ENCODE results near the gene MBLAC1.
A peak's percentile ranks its signal among the peaks of the same experiment; 100 is the strongest.

The MBLAC1 gene

DNA sequence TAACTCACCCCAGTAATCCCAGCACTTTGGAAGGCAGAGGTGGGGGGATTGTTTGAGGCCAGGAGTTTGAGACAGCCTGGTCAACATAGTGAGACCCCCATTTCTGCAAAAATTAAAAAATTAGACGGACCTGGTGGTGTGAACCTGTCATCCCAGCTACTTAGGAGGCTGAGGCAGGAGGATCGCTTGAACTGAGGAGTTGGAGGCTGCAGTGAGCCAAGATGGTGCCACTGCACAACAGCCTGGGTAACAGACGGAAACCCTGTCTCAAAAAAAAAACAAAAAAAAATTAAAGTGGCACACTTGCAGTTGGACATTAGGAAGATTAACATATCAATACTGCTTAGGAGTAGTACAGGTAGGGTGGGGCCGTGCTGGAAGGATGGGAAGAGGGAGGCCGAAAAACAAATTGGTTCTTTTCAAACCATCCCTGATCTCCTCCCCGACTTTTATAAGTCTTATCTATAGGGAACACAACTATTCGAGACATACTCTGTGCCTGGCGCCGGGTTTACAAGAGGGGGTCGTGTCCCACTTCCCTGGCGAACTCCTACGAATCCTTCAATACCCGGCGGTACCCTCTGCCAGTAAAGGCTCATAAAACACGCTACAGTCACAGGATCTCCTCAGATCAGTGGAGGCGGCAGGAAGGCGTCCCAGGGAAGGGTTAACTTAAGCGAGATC is 8.2 kb upstream of the MBLAC1 start:
- peak overlapping the region; percentile 80 for H3K27ac ChIP-seq (ENCODE audit: low read depth, low read length)
- no peaks in the 10 kb centered on the region for H3K27me3 ChIP-seq (ENCODE audit: control insufficient read depth in 1 of 2, insufficient read depth in 2 of 2, low read length in 2 of 2)
- peaks cover 19% of the 10 kb centered on the region for H3K36me3 ChIP-seq (ENCODE audit: insufficient read depth, low read length)
- H3K9ac ChIP-seq (ENCODE audit: low read length): peak overlapping the region; percentile 59
- no peaks in the 10 kb centered on the region for H3K9me3 ChIP-seq (ENCODE audit: low read length)
- H3K4me3 ChIP-seq (ENCODE audit: low read depth in 1 of 2, low read length in 2 of 2): peak overlapping the region; percentile 75 to 97
- H3K4me1 ChIP-seq (ENCODE audit: insufficient read depth, low read length): peaks cover 16% of the 10 kb centered on the region

- no peaks in the 10 kb centered on the region for H3K9me3 ChIP-seq (ENCODE audit: low read length)
- H3K36me3 ChIP-seq (ENCODE audit: insufficient read depth, low read length): peaks cover 17% of the 10 kb centered on the region
- H3K9ac ChIP-seq (ENCODE audit: low read length): peak within 1 kb of the TSS; percentile 59
- peak within 1 kb of the TSS; percentile 75 to 97 for H3K4me3 ChIP-seq (ENCODE audit: low read depth in 1 of 2, low read length in 2 of 2)
- peak within 1 kb of the TSS; percentile 80 for H3K27ac ChIP-seq (ENCODE audit: low read depth, low read length)
- H3K27me3 ChIP-seq (ENCODE audit: control insufficient read depth in 1 of 2, insufficient read depth in 2 of 2, low read length in 2 of 2): no peaks in the 10 kb centered on the region
- H3K4me1 ChIP-seq (ENCODE audit: insufficient read depth, low read length): peaks cover 16% of the 10 kb centered on the region
Observed at GRCh38 chr7:100119072-100119969, 7.4 kb upstream of the MBLAC1 start, which contains the start of the genes CNPY4 and TAF6. TSS of gene CNPY4 (plus strand) at chr7:100119634. CDS start at chr7:100119745, 111 bp downstream. TSS of gene TAF6 (minus strand) at chr7:100119358. CDS start at chr7:100114209, 5,149 bp downstream.

GRCh38 chr7:100119970-100120732 is 6.6 kb upstream of the MBLAC1 start:
- Histone ChIP-seq H3K9ac (ENCODE audit: low read length) (peak overlapping the region; percentile 25), H3K9me3 (ENCODE audit: low read length) (no peaks in the 10 kb centered on the region), H3K4me1 (ENCODE audit: insufficient read depth, low read length) (peaks cover 16% of the 10 kb centered on the region), H3K27me3 (ENCODE audit: control insufficient read depth in 1 of 2, insufficient read depth in 2 of 2, low read length in 2 of 2) (no peaks in the 10 kb centered on the region), H3K36me3 (ENCODE audit: insufficient read depth, low read length) (peaks cover 20% of the 10 kb centered on the region), H3K27ac (ENCODE audit: low read depth, low read length) (peak overlapping the region; percentile 80), H3K4me3 (ENCODE audit: low read depth in 1 of 2, low read length in 2 of 2) (peak overlapping the region; percentile 75 to 97)

GRCh38 chr7:100120733-100121036 is 6.1 kb upstream of the MBLAC1 start:
- no peak overlapping the region for H3K27ac ChIP-seq (ENCODE audit: low read depth, low read length)
- peak overlapping the region in 1 of 2 donors; percentile 97 for H3K4me3 ChIP-seq (ENCODE audit: low read depth in 1 of 2, low read length in 2 of 2)
- peaks cover 16% of the 10 kb centered on the region for H3K4me1 ChIP-seq (ENCODE audit: insufficient read depth, low read length)
- no peaks in the 10 kb centered on the region for H3K27me3 ChIP-seq (ENCODE audit: control insufficient read depth in 1 of 2, insufficient read depth in 2 of 2, low read length in 2 of 2)
- H3K9ac ChIP-seq (ENCODE audit: low read length): peak overlapping the region; percentile 16
- peaks cover 22% of the 10 kb centered on the region for H3K36me3 ChIP-seq (ENCODE audit: insufficient read depth, low read length)
- H3K9me3 ChIP-seq (ENCODE audit: low read length): no peaks in the 10 kb centered on the region

GRCh38 chr7:100122067-100122466 is 4.7 kb upstream of the MBLAC1 start:
- Histone ChIP-seq H3K27me3 (ENCODE audit: control insufficient read depth in 1 of 2, insufficient read depth in 2 of 2, low read length in 2 of 2) (no peaks in the 10 kb centered on the region), H3K9ac (ENCODE audit: low read length) (no peak overlapping the region), H3K27ac (ENCODE audit: low read depth, low read length) (no peak overlapping the region), H3K4me3 (ENCODE audit: low read depth in 1 of 2, low read length in 2 of 2) (no peak overlapping the region), H3K4me1 (ENCODE audit: insufficient read depth, low read length) (peaks cover 16% of the 10 kb centered on the region), H3K36me3 (ENCODE audit: insufficient read depth, low read length) (peaks cover 22% of the 10 kb centered on the region), H3K9me3 (ENCODE audit: low read length) (no peaks in the 10 kb centered on the region)

GRCh38 chr7:100122568-100122967 is 4.2 kb upstream of the MBLAC1 start:
- peaks cover 22% of the 10 kb centered on the region for H3K36me3 ChIP-seq (ENCODE audit: insufficient read depth, low read length)
- no peak overlapping the region for H3K9ac ChIP-seq (ENCODE audit: low read length)
- no peak overlapping the region for H3K4me3 ChIP-seq (ENCODE audit: low read depth in 1 of 2, low read length in 2 of 2)
- H3K9me3 ChIP-seq (ENCODE audit: low read length): no peaks in the 10 kb centered on the region
- H3K4me1 ChIP-seq (ENCODE audit: insufficient read depth, low read length): peaks cover 16% of the 10 kb centered on the region
- no peak overlapping the region for H3K27ac ChIP-seq (ENCODE audit: low read depth, low read length)
- no peaks in the 10 kb centered on the region for H3K27me3 ChIP-seq (ENCODE audit: control insufficient read depth in 1 of 2, insufficient read depth in 2 of 2, low read length in 2 of 2)

- Histone ChIP-seq H3K27me3 (ENCODE audit: control insufficient read depth in 1 of 2, insufficient read depth in 2 of 2, low read length in 2 of 2) (no peaks in the 10 kb centered on the region), H3K4me3 (ENCODE audit: low read depth in 1 of 2, low read length in 2 of 2) (no peak overlapping the region), H3K4me1 (ENCODE audit: insufficient read depth, low read length) (peaks cover 16% of the 10 kb centered on the region), H3K9ac (ENCODE audit: low read length) (no peak overlapping the region), H3K9me3 (ENCODE audit: low read length) (no peaks in the 10 kb centered on the region), H3K27ac (ENCODE audit: low read depth, low read length) (no peak overlapping the region), H3K36me3 (ENCODE audit: insufficient read depth, low read length) (peaks cover 22% of the 10 kb centered on the region)
Observed at GRCh38 chr7:100124301-100125230, 2.2 kb upstream of the MBLAC1 start.

DNA sequence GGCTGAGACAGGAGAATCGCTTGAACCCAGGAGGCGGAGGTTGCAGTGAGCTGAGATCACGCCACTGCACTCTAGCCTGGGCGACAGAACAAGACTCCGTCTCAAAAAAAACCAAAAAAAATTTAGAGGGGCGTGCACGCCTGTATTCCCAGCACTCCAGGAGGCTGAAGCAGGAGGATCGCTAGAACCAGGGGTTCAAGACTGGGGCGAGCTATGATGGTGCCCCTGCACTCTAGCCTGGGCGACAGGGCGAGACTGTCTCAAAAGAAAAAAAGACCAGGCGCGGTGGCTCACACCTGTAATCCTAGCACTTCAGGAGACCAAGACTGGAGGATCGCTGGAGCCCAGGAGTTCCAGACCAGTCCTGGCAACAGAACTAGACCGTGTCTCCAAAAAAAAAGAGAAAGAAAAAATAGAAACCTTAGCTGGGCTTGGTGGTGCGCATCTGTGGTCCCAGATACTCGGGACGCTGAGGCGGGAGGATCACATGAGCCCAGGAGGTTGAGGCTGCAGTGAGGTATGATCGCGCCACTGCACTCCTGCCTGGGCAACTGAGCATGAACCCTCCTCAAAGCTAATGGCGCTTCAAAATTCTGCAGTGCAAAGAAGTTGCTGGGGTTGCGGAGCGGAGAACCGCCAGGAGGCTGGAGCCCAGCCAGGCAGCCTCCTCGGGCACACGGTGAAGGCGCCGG is 382 bp upstream of the MBLAC1 start:
- peak overlapping the region; percentile 92 to 94 for H3K4me3 ChIP-seq (ENCODE audit: low read depth in 1 of 2, low read length in 2 of 2)
- peaks cover 22% of the 10 kb centered on the region for H3K36me3 ChIP-seq (ENCODE audit: insufficient read depth, low read length)
- peak overlapping the region; percentile 93 for H3K9ac ChIP-seq (ENCODE audit: low read length)
- no peaks in the 10 kb centered on the region for H3K9me3 ChIP-seq (ENCODE audit: low read length)
- peak overlapping the region; percentile 98 for H3K27ac ChIP-seq (ENCODE audit: low read depth, low read length)
- peaks cover 14% of the 10 kb centered on the region for H3K4me1 ChIP-seq (ENCODE audit: insufficient read depth, low read length)
- H3K27me3 ChIP-seq (ENCODE audit: control insufficient read depth in 1 of 2, insufficient read depth in 2 of 2, low read length in 2 of 2): no peaks in the 10 kb centered on the region

- Histone ChIP-seq H3K4me1 (ENCODE audit: insufficient read depth, low read length) (peaks cover 19% of the 10 kb centered on the region), H3K9me3 (ENCODE audit: low read length) (no peaks in the 10 kb centered on the region), H3K4me3 (ENCODE audit: low read depth in 1 of 2, low read length in 2 of 2) (peak overlapping the region; percentile 92 to 94), H3K36me3 (ENCODE audit: insufficient read depth, low read length) (peaks cover 11% of the 10 kb centered on the region), H3K27ac (ENCODE audit: low read depth, low read length) (peak overlapping the region; percentile 98), H3K9ac (ENCODE audit: low read length) (peak overlapping the region; percentile 93), H3K27me3 (ENCODE audit: control insufficient read depth in 1 of 2, insufficient read depth in 2 of 2, low read length in 2 of 2) (no peaks in the 10 kb centered on the region)
Observed at GRCh38 chr7:100127866-100128636, 1.3 kb downstream of the MBLAC1 start.

DNA sequence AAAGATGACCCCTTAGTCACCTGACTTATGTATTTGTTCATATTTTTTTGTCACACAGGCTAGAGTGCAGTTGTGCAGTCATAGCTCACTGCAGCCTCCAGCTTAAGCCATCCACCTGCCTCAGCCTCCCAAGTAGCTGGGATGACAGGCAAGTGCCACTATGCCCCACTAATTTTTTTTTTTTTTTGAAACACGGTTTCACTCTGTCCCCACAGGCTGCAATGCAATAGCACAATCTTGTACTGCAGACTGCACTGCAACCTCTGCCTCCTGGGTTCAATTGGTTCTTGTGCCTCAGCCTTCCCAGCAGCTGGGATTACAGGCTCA is 1.8 kb downstream of the MBLAC1 start:
- Histone ChIP-seq H3K9me3 (ENCODE audit: low read length) (no peaks in the 10 kb centered on the region), H3K9ac (ENCODE audit: low read length) (no peak overlapping the region), H3K36me3 (ENCODE audit: insufficient read depth, low read length) (peaks cover 10% of the 10 kb centered on the region), H3K27ac (ENCODE audit: low read depth, low read length) (peak overlapping the region; percentile 7), H3K4me1 (ENCODE audit: insufficient read depth, low read length) (peaks cover 19% of the 10 kb centered on the region), H3K27me3 (ENCODE audit: control insufficient read depth in 1 of 2, insufficient read depth in 2 of 2, low read length in 2 of 2) (no peaks in the 10 kb centered on the region), H3K4me3 (ENCODE audit: low read depth in 1 of 2, low read length in 2 of 2) (peak overlapping the region in 1 of 2 donors; percentile 92)
